Activated T-helper 9 cell treated with anti-CD3 and anti-CD28 coated beads, Interleukin-2, amount 50 U/mL, for 16 hours (primary cell): ENCODE measurements around the gene IL22RA1.

Experiments used
- DNase-seq: peaks from one replicate; pipeline ENCODE4 v3.0.0-alpha.2; 2020; ENCODE audit warnings: low read depth

IL22RA1 gene, protein sequence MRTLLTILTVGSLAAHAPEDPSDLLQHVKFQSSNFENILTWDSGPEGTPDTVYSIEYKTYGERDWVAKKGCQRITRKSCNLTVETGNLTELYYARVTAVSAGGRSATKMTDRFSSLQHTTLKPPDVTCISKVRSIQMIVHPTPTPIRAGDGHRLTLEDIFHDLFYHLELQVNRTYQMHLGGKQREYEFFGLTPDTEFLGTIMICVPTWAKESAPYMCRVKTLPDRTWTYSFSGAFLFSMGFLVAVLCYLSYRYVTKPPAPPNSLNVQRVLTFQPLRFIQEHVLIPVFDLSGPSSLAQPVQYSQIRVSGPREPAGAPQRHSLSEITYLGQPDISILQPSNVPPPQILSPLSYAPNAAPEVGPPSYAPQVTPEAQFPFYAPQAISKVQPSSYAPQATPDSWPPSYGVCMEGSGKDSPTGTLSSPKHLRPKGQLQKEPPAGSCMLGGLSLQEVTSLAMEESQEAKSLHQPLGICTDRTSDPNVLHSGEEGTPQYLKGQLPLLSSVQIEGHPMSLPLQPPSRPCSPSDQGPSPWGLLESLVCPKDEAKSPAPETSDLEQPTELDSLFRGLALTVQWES

DNA sequence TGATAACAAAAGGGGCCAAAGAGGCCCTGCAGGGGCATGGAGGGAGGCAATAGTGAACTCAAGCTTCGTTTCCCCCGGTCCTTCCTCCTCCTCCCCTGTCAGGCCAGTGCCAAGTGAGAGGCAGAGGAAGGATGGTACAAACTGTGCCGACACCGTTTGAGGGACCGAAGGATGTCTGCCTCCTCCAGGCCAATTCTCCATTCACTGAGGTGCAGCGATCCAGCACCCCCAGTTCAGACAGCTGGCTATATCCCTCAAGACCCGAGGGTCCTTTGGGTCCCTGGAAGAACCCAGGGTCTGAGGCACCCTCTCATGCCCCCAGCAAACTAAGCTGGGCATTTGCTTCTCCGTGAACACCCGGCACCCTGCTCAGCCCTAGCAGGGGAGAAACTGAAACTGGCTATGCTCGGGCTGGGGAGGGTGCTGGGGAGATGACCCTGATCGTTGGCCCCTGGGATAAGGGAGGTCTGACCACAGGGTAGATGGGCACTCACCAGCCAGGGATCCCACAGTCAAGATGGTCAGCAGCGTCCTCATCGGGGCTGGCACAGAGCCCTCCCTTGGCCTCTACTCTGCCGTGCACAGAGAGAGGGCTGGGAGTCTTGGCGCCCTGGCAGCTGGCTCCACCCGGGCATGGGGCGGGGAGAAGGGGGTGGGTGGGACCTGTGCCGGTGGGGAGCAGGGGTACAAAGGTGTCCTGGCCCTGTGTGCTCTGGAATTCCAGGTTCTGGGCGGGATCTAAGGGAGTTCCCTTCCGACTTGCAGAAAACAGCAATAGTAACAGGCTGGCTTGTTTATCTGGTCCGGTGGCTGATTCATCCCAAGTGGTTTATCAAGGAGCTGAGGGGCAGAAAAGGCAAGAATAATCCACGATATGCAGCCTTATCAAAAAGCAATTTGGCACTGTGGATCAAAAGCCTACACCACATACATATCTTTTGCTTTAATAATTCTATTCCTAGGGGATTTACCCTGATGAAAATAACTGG, at the start of gene IL22RA1:
Gene IL22RA1 (minus strand): TSS at position 595 of the 989 bp plus-strand sequence. CDS start 58 bp downstream, at position 537.
- DNase-seq: no peak

DNA sequence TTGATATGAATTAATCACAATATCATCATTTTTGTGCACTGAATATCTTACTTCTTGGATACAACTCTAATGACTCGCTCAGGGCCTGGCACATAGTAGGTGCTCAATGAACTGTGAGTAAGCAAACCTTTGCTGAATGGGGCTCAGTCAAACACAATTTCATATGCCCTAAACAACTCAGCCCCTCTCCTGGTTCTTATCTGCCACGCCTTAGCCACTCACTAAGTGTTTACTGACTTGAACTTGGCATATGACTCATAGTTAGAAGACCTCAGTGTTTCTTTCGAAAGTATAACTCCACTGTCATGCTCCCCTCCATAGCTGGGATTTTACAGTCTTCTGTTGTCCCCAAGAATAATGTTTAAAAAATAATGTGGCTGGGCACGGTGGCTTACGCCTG, 48.9 kb upstream of the IL22RA1 start:
- DNase-seq: no peak

DNA sequence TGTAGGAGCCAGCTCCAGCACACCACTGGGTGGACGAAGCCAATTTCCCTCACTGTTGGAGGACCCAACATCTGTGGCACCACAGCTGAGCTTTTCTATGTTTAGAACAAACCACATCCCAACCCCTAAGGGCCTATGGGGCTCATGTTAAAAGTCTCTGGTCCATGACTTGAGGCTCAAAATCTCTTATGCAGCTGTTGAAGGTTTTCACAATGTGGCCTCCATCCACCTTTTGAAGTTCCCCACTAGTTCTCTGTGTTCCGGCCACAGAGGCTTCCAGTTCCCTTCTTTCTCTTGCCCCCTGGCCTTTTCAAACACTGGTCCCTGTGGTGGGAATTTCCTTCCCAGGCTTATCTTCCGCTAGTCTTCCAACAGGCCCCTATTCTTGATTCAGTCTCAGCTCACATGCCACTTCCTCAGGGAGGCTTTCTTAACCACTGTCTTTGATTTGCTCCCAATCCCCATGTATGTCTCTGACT, 48.1 kb upstream of the IL22RA1 start:
- DNase-seq: no peak

GRCh38 chr1:24189528-24189927, 46.6 kb upstream of the IL22RA1 start:
- no peak for DNase-seq

DNA sequence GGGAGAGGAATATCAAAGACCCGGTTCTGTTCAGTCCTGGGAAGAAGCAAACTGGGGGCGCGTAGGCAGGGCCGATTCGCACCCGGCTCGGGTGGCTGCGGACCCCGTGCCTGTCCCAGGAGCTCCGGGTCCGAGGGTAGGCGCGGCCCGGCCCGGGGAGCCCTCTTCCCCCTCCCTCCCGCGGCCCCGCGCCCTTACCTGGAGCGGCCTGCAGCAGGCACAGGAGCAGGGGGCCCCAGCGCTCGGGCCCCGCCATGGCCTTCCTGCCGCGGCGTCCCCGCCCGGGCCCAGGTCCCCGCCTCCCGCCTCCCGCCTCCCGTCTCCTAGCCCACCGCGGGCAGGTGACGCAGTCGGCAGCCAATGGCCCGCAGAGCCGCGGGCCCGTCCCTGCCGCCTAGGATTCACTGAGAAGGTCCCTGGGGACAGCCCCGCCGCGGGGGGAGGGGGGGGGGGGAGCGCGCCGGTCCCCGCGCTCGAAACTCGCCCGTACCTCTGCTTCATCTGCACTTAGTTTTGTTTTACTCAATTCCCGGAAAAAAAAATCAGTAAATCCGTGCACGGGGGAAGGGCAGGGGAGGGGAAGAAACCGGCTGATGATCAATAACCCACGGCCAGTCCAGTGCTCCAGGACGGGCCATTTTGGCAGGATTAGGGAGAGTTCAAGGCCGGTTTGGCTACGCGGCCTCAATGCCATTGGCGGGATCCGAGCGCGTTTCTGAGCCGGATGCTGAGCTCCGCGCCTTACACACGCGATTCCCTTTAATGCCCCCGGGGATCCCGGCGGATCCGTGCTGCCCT, 44.3 kb upstream of the IL22RA1 start, which contains the start of gene IFNLR1:
Gene IFNLR1 (minus strand): TSS at position 297 of the 798 bp plus-strand sequence. CDS start 41 bp downstream, at position 256.
- peak; percentile 62 for DNase-seq

- no peak for DNase-seq
Observed at GRCh38 chr1:24186711-24186992, 43.7 kb upstream of the IL22RA1 start.

DNA sequence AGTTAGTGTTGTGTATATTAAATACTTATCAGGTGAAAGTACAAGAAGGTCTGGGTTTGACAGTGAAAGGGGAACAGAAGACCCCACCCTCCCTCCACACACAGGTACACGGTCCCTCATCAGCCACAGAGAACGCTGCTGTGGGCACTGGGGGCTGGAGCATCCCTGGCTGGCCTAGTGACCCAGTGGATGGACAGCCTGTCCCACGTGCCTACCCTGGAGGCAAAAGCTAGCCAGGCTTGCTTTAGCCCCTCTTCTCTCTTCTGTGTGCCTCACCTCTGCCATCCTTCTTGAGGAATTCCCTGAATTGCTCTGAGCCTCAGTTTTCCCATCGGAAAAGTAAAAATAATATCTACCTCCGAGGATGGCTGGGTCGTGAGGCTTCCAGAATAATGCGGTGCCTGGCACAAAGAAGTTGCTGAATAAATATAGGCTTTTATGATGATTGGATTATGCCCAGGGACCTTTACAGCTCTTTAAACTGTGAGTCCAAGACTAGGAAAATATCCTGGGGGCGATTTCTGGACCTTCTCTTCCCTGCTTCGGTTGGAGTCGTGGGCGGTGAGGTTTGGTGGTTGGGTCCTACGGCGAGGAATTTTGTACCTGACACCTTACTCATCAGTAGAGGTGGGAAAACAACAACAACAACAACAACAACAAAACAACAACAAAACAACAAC, 43.2 kb upstream of the IL22RA1 start:
- DNase-seq: no peak

DNA sequence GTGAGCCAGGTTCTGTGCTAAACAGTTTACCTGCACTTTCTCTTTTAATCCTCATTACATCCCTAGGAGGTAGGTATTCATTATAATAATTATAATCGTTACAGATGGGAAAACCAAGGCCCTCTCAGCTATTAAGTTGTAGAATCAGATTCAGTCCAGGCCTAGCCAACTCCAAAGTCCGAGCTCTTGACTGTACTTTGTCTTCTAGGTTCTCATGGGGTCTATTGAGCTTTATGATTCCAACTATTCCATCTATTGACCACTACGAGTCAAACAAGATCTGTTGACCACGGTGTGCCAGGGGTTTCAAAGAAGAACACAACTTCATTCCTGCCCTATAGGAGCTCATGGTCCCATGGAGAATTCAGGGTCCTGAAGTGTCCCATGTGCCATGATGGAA, 42.1 kb upstream of the IL22RA1 start:
- DNase-seq: no peak

DNA sequence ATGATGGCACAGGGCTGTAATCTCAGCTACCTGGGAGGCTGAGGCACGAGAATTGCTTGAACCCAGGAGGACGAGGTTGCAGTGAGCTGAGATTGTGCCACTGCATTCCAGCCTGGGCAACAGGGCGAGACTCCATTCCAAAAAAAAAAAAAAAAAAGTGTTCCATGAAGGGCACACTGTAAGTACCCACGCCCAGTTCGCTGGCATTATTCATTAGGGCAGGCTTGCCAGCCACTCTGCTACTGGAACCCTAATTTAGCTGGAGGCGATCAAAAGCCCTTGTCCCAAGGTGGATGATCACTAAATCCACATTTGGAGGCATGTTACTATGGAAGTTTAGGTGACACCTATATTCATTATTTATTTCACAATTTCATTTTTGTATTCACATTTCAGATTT, 39.1 kb upstream of the IL22RA1 start:
- no peak for DNase-seq

DNA sequence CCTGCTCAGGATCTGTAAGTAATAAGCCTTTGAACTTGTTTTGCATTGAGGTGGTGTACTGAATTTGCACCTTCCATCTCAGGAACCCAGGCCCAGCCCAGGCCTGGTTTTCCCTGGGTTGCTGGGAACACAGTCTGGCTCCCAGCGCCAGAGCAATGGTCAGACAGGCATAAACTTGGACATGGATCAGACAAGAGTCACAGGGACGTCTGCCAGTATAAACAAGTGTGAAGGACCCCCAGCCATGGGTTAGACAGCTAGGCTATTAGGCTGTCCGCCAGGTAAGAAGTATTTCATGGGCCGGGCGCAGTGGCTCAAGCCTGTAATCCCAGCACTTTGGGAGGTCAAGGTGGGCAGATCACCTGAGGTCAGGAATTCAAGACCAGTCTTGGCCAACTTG, 38.7 kb upstream of the IL22RA1 start:
- DNase-seq: no peak

GRCh38 chr1:24180676-24181075, 37.7 kb upstream of the IL22RA1 start:
- no peak for DNase-seq

- no peak for DNase-seq
Observed at GRCh38 chr1:24179251-24179840, 36.4 kb upstream of the IL22RA1 start.

- no peak for DNase-seq
Observed at GRCh38 chr1:24178407-24178806, 35.5 kb upstream of the IL22RA1 start.

GRCh38 chr1:24177161-24177560, 34.2 kb upstream of the IL22RA1 start:
- DNase-seq: no peak

DNA sequence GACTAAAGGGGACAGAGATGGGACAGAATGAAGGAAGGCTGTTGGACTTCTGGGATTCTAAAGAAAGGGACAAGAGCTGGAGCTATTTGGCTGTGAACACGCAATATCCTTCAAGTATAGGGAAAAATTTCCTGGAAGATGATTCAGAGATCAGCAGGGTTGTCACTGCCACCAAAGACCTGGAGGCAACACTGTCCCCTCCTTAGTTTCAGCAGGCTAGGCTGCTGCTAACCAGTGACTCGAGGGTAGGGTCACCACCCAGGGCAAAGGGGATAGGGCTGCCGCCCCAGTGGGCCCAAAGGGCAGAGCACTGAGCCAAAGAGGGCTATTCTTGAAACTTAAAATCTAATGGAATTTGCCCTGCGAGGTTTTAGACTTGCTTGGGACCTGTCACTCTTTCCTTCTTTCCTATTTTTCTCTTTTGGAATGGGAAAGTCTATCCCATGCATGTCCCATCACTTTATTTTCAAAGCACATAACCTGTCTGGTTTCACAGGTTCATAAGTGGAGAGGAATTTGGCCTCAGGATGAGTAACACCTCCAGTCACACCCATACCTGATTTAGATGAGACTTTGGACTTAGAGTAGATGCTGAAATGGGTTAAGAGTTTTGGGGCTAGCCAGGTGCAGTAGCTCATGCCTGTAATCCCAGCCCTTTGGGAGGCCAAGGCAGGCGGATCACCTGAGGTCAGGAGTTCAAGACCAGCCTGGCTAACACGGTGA, 32.3 kb upstream of the IL22RA1 start:
- DNase-seq: no peak

DNA sequence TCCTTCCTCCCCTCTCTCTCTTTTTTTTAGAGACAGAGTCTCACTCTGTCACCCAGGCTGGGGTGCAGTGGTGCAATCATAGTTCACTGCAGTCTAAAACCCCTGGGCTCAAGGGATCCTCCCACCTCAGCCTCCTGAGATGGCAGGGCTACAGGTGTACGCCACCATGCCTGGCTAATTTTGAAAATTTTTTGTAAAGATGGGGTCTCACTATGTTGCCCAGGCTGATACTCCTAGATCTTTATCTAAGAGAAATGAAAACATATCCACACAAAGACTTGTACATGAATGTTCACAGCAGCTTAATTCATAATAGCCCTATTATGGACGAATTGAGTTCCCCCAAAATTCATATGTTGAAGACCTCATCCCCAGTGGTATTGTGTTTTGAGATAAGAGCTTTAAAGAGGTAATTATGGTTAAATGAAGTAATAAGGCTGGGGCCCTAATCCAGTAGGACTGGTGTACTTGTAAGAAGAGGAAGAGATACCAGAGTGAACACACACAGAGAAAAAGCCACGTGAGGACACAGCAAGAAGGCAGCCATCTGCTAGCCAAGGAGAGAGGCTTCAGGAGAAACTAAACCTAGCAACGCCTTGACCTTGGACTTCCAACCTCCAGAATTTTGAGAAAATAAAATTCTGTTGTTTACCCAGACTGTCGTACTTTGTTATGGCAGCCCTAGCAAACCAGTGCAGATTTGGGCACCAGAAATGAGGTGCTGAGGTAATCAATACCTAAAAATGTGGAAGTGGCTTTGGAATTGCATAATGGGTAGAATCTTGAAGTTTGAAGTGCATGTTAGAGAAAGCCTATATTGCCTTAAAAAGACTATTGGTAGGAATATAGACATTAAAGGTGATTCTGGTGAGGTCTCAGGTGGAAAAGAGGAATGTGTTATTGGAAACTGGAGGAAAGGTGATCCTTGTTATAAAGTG, 31.0 kb upstream of the IL22RA1 start:
- no peak for DNase-seq

- DNase-seq: no peak
Observed at GRCh38 chr1:24172598-24172997, 29.7 kb upstream of the IL22RA1 start.

DNA sequence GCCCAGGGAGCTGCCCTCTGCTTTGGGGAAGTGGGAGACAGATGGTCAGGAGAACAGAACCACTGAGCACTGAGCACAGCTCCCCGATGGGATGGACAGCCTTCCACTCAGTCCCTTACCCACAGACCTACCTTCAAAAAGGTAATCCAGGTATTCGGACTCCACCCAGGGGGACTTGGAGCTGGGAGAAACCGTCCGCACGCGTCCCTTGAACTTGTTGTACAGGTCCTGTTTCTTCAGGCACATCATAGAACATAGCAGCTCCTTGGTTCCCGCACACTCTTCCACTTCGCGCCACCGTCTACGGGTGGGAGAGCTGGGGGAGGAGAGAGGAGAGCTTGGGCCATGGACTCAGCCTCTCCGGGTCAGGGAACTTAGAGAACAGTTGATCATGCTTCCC, 26.3 kb upstream of the IL22RA1 start:
- DNase-seq: no peak

DNA sequence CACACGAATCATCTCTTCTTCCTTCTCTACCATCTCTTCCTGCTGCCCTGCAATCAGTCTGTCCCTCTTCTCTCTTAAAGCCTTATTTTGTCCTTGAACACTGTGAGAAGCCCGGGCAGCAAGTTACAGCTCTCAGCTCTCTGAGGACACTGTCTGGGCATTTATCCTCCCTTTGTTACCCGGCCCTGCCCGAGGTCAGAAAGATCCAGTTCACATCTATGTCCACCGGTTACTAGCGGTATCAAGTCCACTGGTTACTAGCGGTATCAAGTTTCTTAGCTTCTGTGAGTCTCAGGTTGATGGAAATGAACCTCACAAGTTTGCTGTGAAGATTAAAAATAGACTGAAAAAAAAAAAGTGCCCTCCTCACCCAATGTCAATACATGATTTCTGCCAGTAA, 25.3 kb upstream of the IL22RA1 start:
- no peak for DNase-seq
